ENCODE data around the gene CYP2W1. TPM values are rescaled to one million over a fixed set of nuclear protein-coding genes. Genes with fewer than 3 reads are reported as not detected.

CYP2W1 gene
- total and polyA plus RNA-seq, 2 donors (not counting 3 experiments of a cell fraction or from before 2014, with no cell fraction given) = not detected

GRCh38 chr7:937856-938484, 45.0 kb upstream of the CYP2W1 start:
- Histone ChIP-seq H3K27ac (ENCODE audit: insufficient read depth, low read depth, low read length) (no peak overlapping the region), H3K9ac (replicated peaks; ENCODE audit: extremely low read depth, insufficient read depth, low read length) (no peak overlapping the region), H3K36me3 (ENCODE audit: control insufficient read depth in 2 of 2, extremely low read depth in 1 of 2, insufficient read depth in 2 of 2, low read length in 2 of 2) (no peaks in the 10 kb centered on the region), H3K27me3 (ENCODE audit: control insufficient read depth in 2 of 2, insufficient read depth in 2 of 2, low read length in 2 of 2) (peaks cover 0 to 13% of the 10 kb centered on the region in 2 experiments), H3K4me1 (ENCODE audit: control insufficient read depth, extremely low read depth, insufficient read depth, low read length) (no peaks in the 10 kb centered on the region), H2AFZ (ENCODE audit: low read depth, low read length) (no peak overlapping the region), H4K20me1 (replicated peaks; ENCODE audit: control insufficient read depth, extremely low read depth, insufficient read depth, low read length) (no peaks in the 10 kb centered on the region), H3K9me3 (replicated peaks; ENCODE audit: control insufficient read depth, insufficient read depth, low read length) (no peaks in the 10 kb centered on the region), H3K79me2 (ENCODE audit: control insufficient read depth, insufficient read depth, low read length) (no peaks in the 10 kb centered on the region), H3K4me2 (ENCODE audit: insufficient read depth, low read length) (no peak overlapping the region), H3K9me1 (replicated peaks; ENCODE audit: control insufficient read depth, extremely low read depth, insufficient read depth, low read length) (no peaks in the 10 kb centered on the region), H3K4me3 (replicated peaks in 1 of 3; ENCODE audit: insufficient read depth in 1 of 3, low read depth in 1 of 3, low read length in 3 of 3) (no peak overlapping the region)
- no peak for DNase-seq (ENCODE audit: low read depth, low spot score)
- TF ChIP-seq JUN (IDR thresholded peaks at IDR 0.05; ENCODE audit: borderline replicate concordance, insufficient read depth, insufficient read length, low read depth) = no peak
- no peak for TF ChIP-seq EZH2 (IDR thresholded peaks at IDR 0.05; ENCODE audit: borderline replicate concordance, low read depth, low read length, severe bottlenecking)
- no peak for TF ChIP-seq CTCF (IDR thresholded peaks at IDR 0.05; ENCODE audit: extremely low read depth in 1 of 2, insufficient read depth in 1 of 2, low read depth in 1 of 2, low read length in 2 of 2)
- no peak for TF ChIP-seq FOS (IDR thresholded peaks at IDR 0.05; ENCODE audit: borderline replicate concordance, insufficient read depth, low read length)
- TF ChIP-seq MAX (IDR thresholded peaks at IDR 0.05; ENCODE audit: insufficient read depth, insufficient read length) = no peak
- TF ChIP-seq POLR2A (IDR thresholded peaks at IDR 0.05; ENCODE audit: low read depth, low read length) = no peak
- no peak for TF ChIP-seq MYC (IDR thresholded peaks at IDR 0.05; ENCODE audit: low read depth, low read length)
- TF ChIP-seq GATA2 (IDR thresholded peaks at IDR 0.05; ENCODE audit: insufficient read depth, insufficient read length, low read depth, low read length) = no peak
- no peak for TF ChIP-seq POLR2AphosphoS5 (IDR thresholded peaks at IDR 0.05; ENCODE audit: insufficient read depth, low read depth, low read length)
- dilution Hi-C loops (cut with MboI; ENCODE audit: extremely low pct_ligation_motif_present, low sequenced_read_pairs) = no loop called here
- ChIA-PET CTCF (no interaction called here), POLR2A (no interaction called here)
- intact Hi-C loops (cut with micrococcal nuclease) = no loop called here
- FAIRE-seq = no peak
- no TSS peak for BruUV-seq (replicated peaks)

Data from endothelial cell of umbilical vein (primary cell).